H1 (cell line): ENCODE measurements around the gene PLXND1. TPM values are rescaled to one million over a fixed set of nuclear protein-coding genes. Genes with fewer than 3 reads are reported as not detected.

Experiments
- CTCF ChIA-PET: fragments of 300-600 bp; sonication (Branson Sonifier 250); formaldehyde crosslinking; loops from one replicate; lab custom pipeline; 2021; ENCODE audit not compliant: partially characterized antibody; lab: Charles Lee
- POLR2A ChIA-PET: fragments of 300-600 bp; sonication (Branson Sonifier 250); formaldehyde crosslinking; loops from one replicate; lab custom pipeline; 2021; ENCODE audit warnings: inconsistent platforms; ENCODE audit not compliant: partially characterized antibody; lab: Charles Lee
- DNase-seq, 2 experiments: peaks; one replicate each; pipeline versions ENCODE4 v3.0.0 to v3.0.0-alpha.2; 2010 to 2022; ENCODE audit warnings: low spot score in 2 of 2, low read depth in 1 of 2, mixed read lengths in 1 of 2
- FAIRE-seq: peaks from 2 replicates; lab custom pipeline; 2011; peaks lifted over from hg19 to GRCh38; lab: Jason Lieb, UNC
- H2AFZ ChIP-seq: 2 replicates; pipeline ENCODE4 v1.8.1; 2012; ENCODE audit warnings: low read length, inconsistent platforms
- H2AK5ac ChIP-seq: 2 replicates; pipeline ENCODE4 v1.6.1; 2013; ENCODE audit warnings: low read depth, low read length
- H2BK120ac ChIP-seq: replicated peaks from 2 replicates; pipeline ENCODE3; 2013; ENCODE audit warnings: low read depth, low read length, inconsistent platforms
- H2BK12ac ChIP-seq: 2 replicates; pipeline ENCODE4 v1.6.1; 2013; ENCODE audit warnings: low read depth, low read length
- H2BK15ac ChIP-seq: 2 replicates; pipeline ENCODE4 v1.6.1; 2013; ENCODE audit warnings: low read length
- H2BK20ac ChIP-seq: 2 replicates; pipeline ENCODE4 v1.6.1; 2013; ENCODE audit warnings: low read length
- H2BK5ac ChIP-seq: 2 replicates; pipeline ENCODE4 v1.6.1; 2013; ENCODE audit warnings: low read depth, low read length
- H3K14ac ChIP-seq: 2 replicates; pipeline ENCODE4 v1.6.1; 2013; ENCODE audit warnings: inconsistent platforms; ENCODE audit not compliant: insufficient read length
- H3K18ac ChIP-seq: 2 replicates; pipeline ENCODE4 v1.6.1; 2013; ENCODE audit warnings: low read length; ENCODE audit errors: extremely low read depth
- H3K23ac ChIP-seq: 2 replicates; pipeline ENCODE4 v1.6.1; 2013; ENCODE audit warnings: inconsistent platforms; ENCODE audit not compliant: insufficient read length
- H3K23me2 ChIP-seq: 2 replicates; pipeline ENCODE4 v1.6.1; 2013; ENCODE audit warnings: low read depth, low read length
- H3K27ac ChIP-seq: 2 replicates; pipeline ENCODE4 v1.6.1; 2011; ENCODE audit warnings: low read depth, low read length, inconsistent platforms
- H3K27me3 ChIP-seq, 4 experiments: replicated peaks in 1 of 4; 1 replicate in 1 of 4; 2 replicates in 3 of 4; pipeline versions ENCODE4 v1.6.1 to v1.8.1; 2011 to 2013; ENCODE audit warnings: low read length in 3 of 4, mild to moderate bottlenecking in 3 of 4, inconsistent platforms in 2 of 4, mixed read lengths in 2 of 4, moderate library complexity in 1 of 4; ENCODE audit not compliant: control insufficient read depth in 3 of 4, insufficient read depth in 3 of 4; ENCODE audit errors: extremely low read depth in 1 of 4
- H3K36me3 ChIP-seq, 4 experiments: 2 replicates each; pipeline versions ENCODE4 v1.6.1 to v1.8.1; 2011 to 2013; ENCODE audit warnings: mild to moderate bottlenecking in 4 of 4, low read length in 3 of 4, moderate library complexity in 2 of 4, control low read depth in 1 of 4, inconsistent platforms in 1 of 4; ENCODE audit not compliant: insufficient read depth in 4 of 4, control insufficient read depth in 2 of 4
- H3K4ac ChIP-seq: replicated peaks from 2 replicates; pipeline ENCODE3; 2013; ENCODE audit warnings: low read length, low read depth, mixed read lengths, inconsistent platforms; ENCODE audit not compliant: insufficient read length
- H3K4me1 ChIP-seq, 4 experiments: replicated peaks in 1 of 4; 1 replicate in 1 of 4; 2 replicates in 3 of 4; pipeline versions ENCODE4 v1.6.1 to v1.8.1; 2011 to 2013; ENCODE audit warnings: low read length in 3 of 4, inconsistent platforms in 2 of 4, mixed read lengths in 1 of 4; ENCODE audit not compliant: insufficient read depth in 4 of 4, control insufficient read depth in 3 of 4
- H3K4me2 ChIP-seq, 2 experiments: 2 replicates each; pipeline versions ENCODE4 v1.6.1 to v1.8.1; 2011 to 2013; ENCODE audit warnings: low read depth in 2 of 2, low read length in 2 of 2, control low read depth in 1 of 2, inconsistent platforms in 1 of 2, mild to moderate bottlenecking in 1 of 2; ENCODE audit not compliant: insufficient read depth in 1 of 2
- H3K4me3 ChIP-seq, 4 experiments: fragments of 200-600, 300-600 bp in 1 of 4; sonication (generic), shearing (Covaris generic), sonication (Bioruptor Twin) in 1 of 4; 2 replicates each; pipeline versions ENCODE4 v1.5.1 to v1.8.1; 2011 to 2016; ENCODE audit warnings: low read length in 4 of 4, low read depth in 3 of 4, control low read depth in 2 of 4, inconsistent platforms in 2 of 4, mild to moderate bottlenecking in 2 of 4, mixed read lengths in 1 of 4, moderate library complexity in 1 of 4; ENCODE audit not compliant: insufficient read depth in 2 of 4; ENCODE audit errors: extremely low read depth in 1 of 4
- H3K56ac ChIP-seq: replicated peaks from 2 replicates; pipeline ENCODE3; 2013; ENCODE audit warnings: low read depth, mild to moderate bottlenecking, mixed read lengths, low read length, inconsistent platforms; ENCODE audit not compliant: insufficient read length
- H3K79me1 ChIP-seq: 2 replicates; pipeline ENCODE4 v1.6.1; 2013; ENCODE audit warnings: low read depth, low read length, control low read depth
- H3K79me2 ChIP-seq, 2 experiments: 2 replicates each; pipeline versions ENCODE4 v1.6.1 to v1.8.1; 2012 to 2013; ENCODE audit warnings: low read length in 2 of 2, mild to moderate bottlenecking in 2 of 2, inconsistent platforms in 1 of 2; ENCODE audit not compliant: insufficient read depth in 2 of 2, control insufficient read depth in 1 of 2
- H3K9ac ChIP-seq, 4 experiments: replicated peaks in 1 of 4; 1 replicate in 1 of 4; 2 replicates in 3 of 4; pipeline versions ENCODE4 v1.6.1 to v1.8.1; 2011 to 2013; ENCODE audit warnings: low read depth in 3 of 4, low read length in 3 of 4, control low read depth in 2 of 4, mild to moderate bottlenecking in 2 of 4, moderate library complexity in 2 of 4, inconsistent platforms in 1 of 4; ENCODE audit errors: extremely low read depth in 1 of 4
- H3K9me3 ChIP-seq, 2 experiments: 2 replicates each; pipeline versions ENCODE4 v1.6.1 to v1.8.1; 2012 to 2013; ENCODE audit warnings: mild to moderate bottlenecking in 2 of 2, moderate library complexity in 2 of 2, control low read depth in 1 of 2, inconsistent platforms in 1 of 2, low read depth in 1 of 2, low read length in 1 of 2, mixed read lengths in 1 of 2; ENCODE audit not compliant: insufficient read depth in 2 of 2
- H4K20me1 ChIP-seq, 2 experiments: replicated peaks in 1 of 2; 2 replicates each; pipeline versions ENCODE3 to v1.8.1; 2011 to 2013; ENCODE audit warnings: inconsistent platforms in 2 of 2, low read length in 2 of 2, mild to moderate bottlenecking in 1 of 2; ENCODE audit not compliant: insufficient read depth in 2 of 2, control insufficient read depth in 1 of 2
- H4K5ac ChIP-seq: 2 replicates; pipeline ENCODE4 v1.6.1; 2013; ENCODE audit warnings: low read length, low read depth, mixed read lengths, inconsistent platforms; ENCODE audit not compliant: insufficient read length
- H4K8ac ChIP-seq: 2 replicates; pipeline ENCODE4 v1.8.0; 2013; ENCODE audit warnings: mild to moderate bottlenecking, moderate library complexity, low read length, inconsistent platforms; ENCODE audit not compliant: insufficient read depth; ENCODE audit errors: extremely low read depth
- H4K91ac ChIP-seq: replicated peaks from 2 replicates; pipeline ENCODE3; 2013; ENCODE audit warnings: low read length, mixed read lengths, inconsistent platforms; ENCODE audit not compliant: insufficient read length
- CEBPB ChIP-seq: IDR thresholded peaks from 2 replicates; pipeline ENCODE4 v1.6.1; 2012; ENCODE audit warnings: low read depth, low read length
- CHD2 ChIP-seq: IDR thresholded peaks from 2 replicates; pipeline ENCODE4 v1.6.1; 2012; ENCODE audit warnings: low read length, improper control_type of control experiment
- CTBP2 ChIP-seq: IDR thresholded peaks from 2 replicates; pipeline ENCODE4 v1.7.0; 2011; ENCODE audit warnings: borderline replicate concordance, mild to moderate bottlenecking, moderate library complexity, mixed read lengths, low read length; ENCODE audit not compliant: insufficient read depth, insufficient read length
- KDM4A ChIP-seq: IDR thresholded peaks from one replicate; pipeline ENCODE4 v1.7.1; 2012; ENCODE audit warnings: low read depth, mild to moderate bottlenecking, moderate library complexity, low read length, inconsistent platforms; ENCODE audit not compliant: severe bottlenecking
- RNF2 ChIP-seq: fragments of 200-900, 300-1000 bp; sonication (generic); IDR thresholded peaks from 2 replicates; pipeline ENCODE4 v1.7.1; 2016; ENCODE audit warnings: borderline replicate concordance, low read depth, mild to moderate bottlenecking, antibody characterized with exemption, low read length; ENCODE audit not compliant: poor library complexity, severe bottlenecking; ENCODE audit errors: missing control alignments
- USF2 ChIP-seq: IDR thresholded peaks from 2 replicates; pipeline ENCODE4 v1.6.1; 2011; ENCODE audit warnings: low read length, improper control_type of control experiment
- WGBS, 2 experiments: shearing (Covaris generic) in 1 of 2; methylation state at CpG; one replicate each; pipeline versions ENCODE4 v1.1.6 to v1.1.7; 2013 to 2015; ENCODE audit warnings: low lambda C conversion rate in 2 of 2, mixed read lengths in 2 of 2, inconsistent platforms in 1 of 2, low coverage in 1 of 2, missing lambda C conversion rate in 1 of 2; ENCODE audit not compliant: insufficient replicate concordance in 2 of 2, insufficient coverage in 1 of 2, insufficient read length in 1 of 2; ENCODE audit errors: extremely low coverage in 1 of 2, missing lambda C conversion rate in 1 of 2; 5-methylcytosine and 5-hydroxymethylcytosine counted together
- polyA plus RNA-seq, 7 experiments: library from polyadenylated mRNA; depleted of rRNA in 3 of 7; stranded (reverse) in 5 of 7; unstranded in 2 of 7; fragments of >200 nt in 5 of 7; fragments of 200-250 nt in 2 of 7; gene quantifications; 1 replicate in 5 of 7; 2 replicates in 1 of 7; 4 replicates in 1 of 7; pipeline versions ENCODE4 v1.2.1 to v1.2.3, GENCODE V29; 2011 to 2013; ENCODE audit warnings: missing spikeins in 2 of 7, mixed read lengths in 2 of 7
- total RNA-seq: library from RNA; stranded (reverse); fragmentation: NEBNext Ultra II Directional; extraction: Animal tissue kit (Norgen Biotek cat#: 25700); gene quantifications from 2 replicates; pipeline ENCODE4 v1.2.1, GENCODE V29; 2021

PLXND1 gene
- total and polyA plus RNA-seq, 2 of the 8 experiments (the other 6 are each of a cell fraction or from before 2014, with no cell fraction given): 17.7 to 66.4 TPM

DNA sequence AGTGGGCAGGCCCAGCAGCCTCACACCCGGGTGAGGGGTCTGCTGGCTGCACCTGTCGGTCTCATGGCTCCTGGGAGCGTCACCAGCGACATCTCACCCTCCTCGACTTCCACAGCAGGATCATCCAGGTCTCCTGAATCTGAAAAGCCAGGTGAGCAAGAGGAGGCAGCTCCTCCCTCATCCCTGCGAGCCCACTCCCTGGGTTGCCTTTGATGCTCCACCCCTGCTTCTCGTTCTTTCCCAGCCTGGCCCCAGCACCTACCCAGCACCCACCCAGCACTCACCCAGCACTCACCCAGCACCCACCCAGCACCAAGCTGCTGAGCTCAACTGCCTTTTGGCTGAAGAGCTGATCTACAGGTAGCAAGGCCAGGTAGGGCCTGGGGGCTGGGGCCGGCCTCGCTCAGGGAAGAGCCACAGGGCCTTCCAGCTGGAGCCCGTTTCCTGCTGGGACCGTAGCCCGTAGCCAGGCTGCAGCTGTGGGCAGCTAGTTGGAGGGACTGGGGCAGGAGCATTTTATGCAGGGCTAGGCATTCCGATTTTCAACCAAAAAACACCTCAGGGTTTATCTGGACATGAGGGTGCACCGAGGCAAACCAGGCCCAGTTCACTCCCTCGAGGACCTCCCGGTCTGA, 63.2 kb downstream of the PLXND1 start, which contains the start of gene H1-8:
Gene H1-8 (plus strand): TSS at position 20 of the 635 bp plus-strand sequence. CDS start 44 bp downstream, at position 64.
- peak within 1 kb of the TSS; percentile 64; the same call in 1 of the 2 replicates for H2AFZ ChIP-seq
- DNase-seq: no peak
- ChIA-PET CTCF (interaction anchor here (0.8 to 1.7 kb wide), 8 partner anchors 11 to 158 kb away, joined by 3 to 5 read pairs (median 4); partner anchors contain the start of gene RHO), POLR2A (interaction anchor here (0.9 kb wide), 2 partner anchors 11 to 13 kb away, joined by 3 to 4 read pairs; no protein-coding TSS in a partner anchor)
- no peak for FAIRE-seq
- no peak within 1 kb of the TSS for H3K27ac ChIP-seq
- H3K18ac ChIP-seq: peak within 1 kb of the TSS; percentile 62
- H4K91ac ChIP-seq: peak within 1 kb of the TSS; percentile 56
- no peak within 1 kb of the TSS for H3K56ac ChIP-seq
- no peak within 1 kb of the TSS for H2AK5ac ChIP-seq
- H2BK15ac ChIP-seq: no peak within 1 kb of the TSS; the same call in 1 of the 2 replicates
- H2BK5ac ChIP-seq: no peak within 1 kb of the TSS; the same call in 1 of the 2 replicates
- no peaks in the 10 kb centered on the region for H4K20me1 ChIP-seq
- H2BK120ac ChIP-seq: no peak within 1 kb of the TSS
- H3K23ac ChIP-seq: no peak within 1 kb of the TSS
- H3K23me2 ChIP-seq: no peaks in the 10 kb centered on the region
- no peak within 1 kb of the TSS for H3K4ac ChIP-seq
- no peaks in the 10 kb centered on the region for H3K27me3 ChIP-seq
- no peak for TF ChIP-seq RNF2
- TF ChIP-seq CHD2: no peak
- TF ChIP-seq KDM4A: peak; percentile 31
- no peak for TF ChIP-seq CTBP2
- TF ChIP-seq CEBPB: no peak
- TF ChIP-seq USF2: no peak
- TF ChIP-seq, all 59 proteins: peak for 1
- Histone ChIP-seq H3K14ac (no peak within 1 kb of the TSS), H4K8ac (peak within 1 kb of the TSS; percentile 76), H3K9ac (no peak within 1 kb of the TSS), H3K4me1 (peaks cover 8 to 19% (median 10%) of the 10 kb centered on the region in 4 experiments), H4K5ac (no peak within 1 kb of the TSS), H3K4me3 (no peak within 1 kb of the TSS), H2BK20ac (no peak within 1 kb of the TSS), H3K36me3 (no peaks in the 10 kb centered on the region), H3K9me3 (no peaks in the 10 kb centered on the region), H3K79me2 (no peaks in the 10 kb centered on the region), H3K4me2 (0 out of 4 replicates have a peak within 1 kb of the TSS, but pooled peaks of 1 of the 2 experiments have one; percentile 14), H3K79me1 (no peaks in the 10 kb centered on the region), H2BK12ac (0 out of 2 replicates have a peak within 1 kb of the TSS, but pooled peaks have one; percentile 39)
- 88% methylated on average over 15 of the region's 16 CpGs; no CpG with 5 or more reads in 1 of the 2 experiments for WGBS, 2 experiments
